AG04450 (cell line): ENCODE results near the gene SMIM41. TPM values are rescaled to one million over a fixed set of nuclear protein-coding genes. Genes with fewer than 3 reads are reported as not detected.

Source experiments
- CTCF ChIA-PET: fragments of 300-600, 350-600 bp; formaldehyde crosslinking; extraction: SDS; loops from one replicate; lab custom pipeline; 2022; ENCODE audit warnings: antibody characterized with exemption, inconsistent platforms; lab: Charles Lee
- POLR2A ChIA-PET: fragments of 350-600 bp; formaldehyde crosslinking; extraction: SDS; loops from one replicate; lab custom pipeline; 2021; ENCODE audit warnings: antibody characterized with exemption, inconsistent platforms; lab: Yijun Ruan, JAX
- DNase-seq: peaks from one replicate; pipeline ENCODE4 v3.0.0-alpha.2; 2011; ENCODE audit warnings: low read depth, low spot score
- H3K27ac ChIP-seq: one replicate; pipeline ENCODE4 v1.5.1; 2012; ENCODE audit warnings: low read depth, low read length, control low read depth
- H3K27me3 ChIP-seq: one replicate; pipeline ENCODE4 v1.6.0; 2012; ENCODE audit warnings: low read length; ENCODE audit not compliant: control insufficient read depth, insufficient read depth
- H3K4me3 ChIP-seq: 2 replicates; pipeline ENCODE4 v1.5.1; 2011; ENCODE audit warnings: mild to moderate bottlenecking, low read depth, low read length, control low read depth
- H3K9me3 ChIP-seq: 2 replicates; pipeline ENCODE4 v1.5.1; 2012; ENCODE audit warnings: low read length; ENCODE audit not compliant: control insufficient read depth, insufficient read depth
- CTCF ChIP-seq: IDR thresholded peaks from 2 replicates; pipeline ENCODE4 v1.5.1; 2011; ENCODE audit warnings: low read depth, low read length, control low read depth, inconsistent platforms
- polyA plus RNA-seq: library from polyadenylated mRNA; depleted of rRNA; stranded (reverse); fragments of >200 nt; gene quantifications from 2 replicates; pipeline ENCODE4 v1.2.3, GENCODE V29; 2011

The SMIM41 gene
- polyA plus RNA-seq, 1 experiment, result not detected

- no peak overlapping the region for H3K4me3 ChIP-seq
- H3K9me3 ChIP-seq, result no peaks in the 10 kb centered on the region
- H3K27me3 ChIP-seq, result no peaks in the 10 kb centered on the region
- CTCF ChIA-PET, result interaction anchor here (0.5 to 1.6 kb wide), 2 partner anchors 31 to 189 kb away, joined by 4 to 5 read pairs; no protein-coding TSS in a partner anchor
- no peak for TF ChIP-seq CTCF
- DNase-seq, result no peak
- H3K27ac ChIP-seq, result no peak overlapping the region
- POLR2A ChIA-PET, result no interaction called here
These were observed 23.5 kb upstream of the SMIM41 start for GRCh38 chr12:52055731-52056711.

GRCh38 chr12:52056801-52057637 lies 22.5 kb upstream of the SMIM41 start:
- CTCF ChIA-PET, result interaction anchor here (0.5 to 3.2 kb wide), 2 partner anchors 32 to 190 kb away, joined by 4 to 17 read pairs; no protein-coding TSS in a partner anchor
- Histone ChIP-seq H3K27ac (no peak overlapping the region), H3K9me3 (no peaks in the 10 kb centered on the region), H3K27me3 (no peaks in the 10 kb centered on the region), H3K4me3 (no peak overlapping the region)
- DNase-seq, result no peak
- TF ChIP-seq CTCF, result no peak
- POLR2A ChIA-PET, result no interaction called here

GRCh38 chr12:52057638-52058576 lies 21.6 kb upstream of the SMIM41 start:
- H3K27me3 ChIP-seq, result no peaks in the 10 kb centered on the region
- no peak for TF ChIP-seq CTCF
- POLR2A ChIA-PET, result no interaction called here
- no peaks in the 10 kb centered on the region for H3K9me3 ChIP-seq
- H3K27ac ChIP-seq, result no peak overlapping the region
- H3K4me3 ChIP-seq, result no peak overlapping the region
- no peak for DNase-seq
- CTCF ChIA-PET, result interaction anchor here (3.2 kb wide), 1 partner anchor 33 kb away, joined by 17 read pairs; no protein-coding TSS in a partner anchor

- TF ChIP-seq CTCF, result no peak
- H3K9me3 ChIP-seq, result no peaks in the 10 kb centered on the region
- ChIA-PET CTCF (interaction anchor here (1.3 to 3.2 kb wide), 4 partner anchors 10 to 36 kb away, joined by 3 to 17 read pairs (median 10); no protein-coding TSS in a partner anchor), POLR2A (interaction anchor here (0.6 kb wide), 1 partner anchor 13 kb away, joined by 4 read pairs; no protein-coding TSS in a partner anchor)
- no peaks in the 10 kb centered on the region for H3K27me3 ChIP-seq
- no peak overlapping the region for H3K4me3 ChIP-seq
- no peak overlapping the region for H3K27ac ChIP-seq
- DNase-seq, result no peak
These were observed 20.7 kb upstream of the SMIM41 start for GRCh38 chr12:52058631-52059361.
